Activated T-cell treated with anti-CD3 and anti-CD28 coated beads, Interleukin-2, amount 50 U/mL, for 72 hours (primary cell): Measurements from ENCODE around the gene AKNAD1. TPM values are rescaled to one million over a fixed set of nuclear protein-coding genes. Genes with fewer than 3 reads are reported as not detected.

Experiments used
- ATAC-seq, 2 donors: fragments of 150-1000 bp; cut with Tn5 transposase; replicated peaks in 1 of 2; 2 replicates each; pipeline ENCODE4 v1.10.0; 2021; ENCODE audit warnings: moderate library complexity in 2 of 2, mild to moderate bottlenecking in 1 of 2
- DNase-seq, 2 donors: peaks; one replicate each; pipeline ENCODE4 v3.0.0; 2021 to 2022; ENCODE audit warnings: mixed read lengths in 1 of 2
- H3K27ac Mint-ChIP-seq: one replicate; pipeline ENCODE4 v1.8.0; 2022; ENCODE audit warnings: mild to moderate bottlenecking, moderate library complexity, mixed read lengths
- H3K27me3 Mint-ChIP-seq: one replicate; pipeline ENCODE4 v1.8.0; 2022; ENCODE audit warnings: low read depth, mixed read lengths
- H3K36me3 Mint-ChIP-seq, 2 donors: one replicate each; pipeline ENCODE4 v1.8.0; 2022; ENCODE audit warnings: mixed read lengths in 2 of 2, mild to moderate bottlenecking in 1 of 2; ENCODE audit not compliant: insufficient read depth in 2 of 2
- H3K4me1 Mint-ChIP-seq: one replicate; pipeline ENCODE4 v1.8.0; 2022; ENCODE audit warnings: low read depth, mixed read lengths
- H3K4me3 Mint-ChIP-seq, 2 donors: one replicate each; pipeline ENCODE4 v1.8.0; 2022; ENCODE audit warnings: mild to moderate bottlenecking in 2 of 2, mixed read lengths in 2 of 2, moderate library complexity in 2 of 2
- H3K9me3 Mint-ChIP-seq, 2 donors: one replicate each; pipeline ENCODE4 v1.8.0; 2022; ENCODE audit warnings: mixed read lengths in 2 of 2
- total RNA-seq, 2 donors: library from RNA; stranded (reverse); gene quantifications; one replicate each; pipeline ENCODE4 v1.2.3, GENCODE V29; 2022

Gene AKNAD1
- total RNA-seq, 2 donors from 2014 or later: not detected

DNA sequence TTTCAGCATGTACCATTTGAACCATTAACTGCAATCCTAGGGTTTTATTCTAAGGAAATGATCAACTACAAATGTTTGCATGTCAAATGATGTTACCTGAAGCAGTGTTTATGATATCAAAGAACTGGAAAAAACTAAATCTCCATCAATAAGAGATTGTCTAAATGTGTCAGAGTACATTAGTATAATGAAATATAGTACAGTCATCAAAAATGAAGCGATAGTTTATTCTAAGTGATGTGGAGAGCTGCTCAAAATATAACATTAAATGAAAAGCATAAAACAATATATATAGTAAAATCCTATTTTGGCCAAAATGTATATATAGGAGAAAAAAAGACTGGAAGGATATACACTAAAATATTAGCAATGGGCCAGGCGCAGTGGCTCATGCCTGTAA, 24.0 kb downstream of the AKNAD1 start:
- Mint-ChIP-seq H3K4me1 (no peaks in the 10 kb centered on the region), H3K36me3 (no peaks in the 10 kb centered on the region), H3K27ac (no peak overlapping the region), H3K27me3 (no peaks in the 10 kb centered on the region), H3K4me3 (no peak overlapping the region), H3K9me3 (no peaks in the 10 kb centered on the region)
- no peak for ATAC-seq
- DNase-seq: no peak

DNA sequence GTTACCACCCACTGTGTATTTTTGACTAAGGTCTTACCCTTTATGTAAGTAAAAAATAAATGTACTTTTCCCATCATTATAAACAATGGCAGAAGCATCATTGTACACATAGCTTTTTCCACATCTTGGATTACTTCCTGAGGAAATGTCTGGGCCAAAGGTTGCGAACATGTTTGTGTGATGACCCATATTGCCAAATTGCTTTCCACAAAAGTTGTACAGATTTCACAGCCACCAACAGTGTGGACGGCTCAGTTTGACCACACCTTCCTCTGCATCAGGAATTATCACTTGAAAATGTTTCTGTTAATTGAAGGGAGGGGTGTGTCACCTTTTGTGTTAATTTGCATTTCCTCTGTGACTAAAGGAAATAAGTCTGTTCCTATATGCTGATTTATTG, 25.7 kb downstream of the AKNAD1 start:
- Mint-ChIP-seq H3K4me1 (no peaks in the 10 kb centered on the region), H3K27me3 (no peaks in the 10 kb centered on the region), H3K9me3 (no peaks in the 10 kb centered on the region), H3K27ac (no peak overlapping the region), H3K4me3 (no peak overlapping the region), H3K36me3 (no peaks in the 10 kb centered on the region)
- DNase-seq (no peak), ATAC-seq (no peak)

DNA sequence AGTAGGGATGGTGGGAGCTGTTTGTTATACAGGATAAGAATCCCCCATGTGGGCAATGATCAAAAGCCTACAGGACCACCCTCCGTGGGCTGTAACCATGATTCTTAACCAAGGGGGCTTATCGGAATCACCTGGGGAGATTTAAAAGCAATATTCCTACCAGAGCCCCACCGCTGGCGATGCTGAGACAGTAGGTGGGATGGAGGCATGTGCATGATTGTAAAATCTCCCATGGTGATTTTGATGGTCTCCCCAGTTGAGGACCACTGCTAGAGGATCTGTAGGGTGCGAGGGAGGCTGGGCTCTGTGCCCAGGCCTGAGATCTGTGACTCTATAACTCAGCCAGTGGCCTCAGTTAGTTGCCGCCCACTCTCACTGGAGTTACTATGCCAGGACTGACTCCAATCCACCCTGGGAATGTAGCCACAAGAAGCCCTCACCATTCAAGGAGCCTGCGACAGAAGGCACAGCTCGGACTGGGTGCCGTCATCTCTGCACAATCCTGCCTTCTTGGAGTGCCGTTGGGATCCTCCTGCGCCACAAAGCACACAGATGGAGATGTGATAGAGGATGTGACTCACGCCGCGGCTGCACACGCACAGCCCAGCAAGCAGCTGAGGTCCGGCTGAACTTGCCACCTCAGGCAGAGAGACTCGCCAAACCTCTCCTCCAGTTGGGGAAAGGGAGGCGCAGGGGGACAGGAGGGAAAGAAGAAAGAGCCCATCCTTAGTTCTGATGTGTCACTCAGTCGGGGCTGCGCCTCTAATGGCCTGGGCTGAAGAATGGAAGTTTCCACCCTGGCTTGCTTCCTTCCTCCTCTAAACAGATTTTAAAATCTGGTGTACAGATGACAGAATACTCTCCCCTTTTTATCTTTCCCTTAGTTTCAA, 26.5 kb downstream of the AKNAD1 start:
- H3K9me3 Mint-ChIP-seq: no peaks in the 10 kb centered on the region
- H3K4me1 Mint-ChIP-seq: no peaks in the 10 kb centered on the region
- H3K4me3 Mint-ChIP-seq: no peak overlapping the region
- H3K27me3 Mint-ChIP-seq: no peaks in the 10 kb centered on the region
- DNase-seq (no peak), ATAC-seq (no peak)
- H3K36me3 Mint-ChIP-seq: no peaks in the 10 kb centered on the region
- H3K27ac Mint-ChIP-seq: no peak overlapping the region

DNA sequence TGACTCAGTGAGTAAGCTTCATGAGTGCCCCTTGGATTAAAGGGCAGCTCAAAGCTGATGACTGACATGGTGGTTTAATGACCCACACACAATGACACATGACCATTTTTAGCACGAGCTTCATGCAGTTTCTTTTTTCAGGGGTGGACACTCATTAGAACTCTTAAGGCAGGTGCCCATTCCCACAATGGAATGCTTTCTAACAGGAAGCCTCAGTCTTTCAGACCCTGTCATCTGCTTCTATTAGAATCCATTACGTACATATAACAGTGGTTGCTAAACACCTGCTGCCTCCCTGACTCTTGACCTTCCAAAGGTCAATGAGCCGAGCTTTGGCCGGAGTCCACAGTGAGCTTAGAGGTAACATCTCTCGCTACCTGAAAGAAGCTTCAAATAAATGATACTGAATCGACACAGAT, 27.4 kb downstream of the AKNAD1 start:
- Mint-ChIP-seq H3K27me3 (no peaks in the 10 kb centered on the region), H3K4me3 (no peak overlapping the region), H3K27ac (no peak overlapping the region), H3K36me3 (no peaks in the 10 kb centered on the region), H3K4me1 (no peaks in the 10 kb centered on the region), H3K9me3 (no peaks in the 10 kb centered on the region)
- DNase-seq (no peak), ATAC-seq (no peak)

DNA sequence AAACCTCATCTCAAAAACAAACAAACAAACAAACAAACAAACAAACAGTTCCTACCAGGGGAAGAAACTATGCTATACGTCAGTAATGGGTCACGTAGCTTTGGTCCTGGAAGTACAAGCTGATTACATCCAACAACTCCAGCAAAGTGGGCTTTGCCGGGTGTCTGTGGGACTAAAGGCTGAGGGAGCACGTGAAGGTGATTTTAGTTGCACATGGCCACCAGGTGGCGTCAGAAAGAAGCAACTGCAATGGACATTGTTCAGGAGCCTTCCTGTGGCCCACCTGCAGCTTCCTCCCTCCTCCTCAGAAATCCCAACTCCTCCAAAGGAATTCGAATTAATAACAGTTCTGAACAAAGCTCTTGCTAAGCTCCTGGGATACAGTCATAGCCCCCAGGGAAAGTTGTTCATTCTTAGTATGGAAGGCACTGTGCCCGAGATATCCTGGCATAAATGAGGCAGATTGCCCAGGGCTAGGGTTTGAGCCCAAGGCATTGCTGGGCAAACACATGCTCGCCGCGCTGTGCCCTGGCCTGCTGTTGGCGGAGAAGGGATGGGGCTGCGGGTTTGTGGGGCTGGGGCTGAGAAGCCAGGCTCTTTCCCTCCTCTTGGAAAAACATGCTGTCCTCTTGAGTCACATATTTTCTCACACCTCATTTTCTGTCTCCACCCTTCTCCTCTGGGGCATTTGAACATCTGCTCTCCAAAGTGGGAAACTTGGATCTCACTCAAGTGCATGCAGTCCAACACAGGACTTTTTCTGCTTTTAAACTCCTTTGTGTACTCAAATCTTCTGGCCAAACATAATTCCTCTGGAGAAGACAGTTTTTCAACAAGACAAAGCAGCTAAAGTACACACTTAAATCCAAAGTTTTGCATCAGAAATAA, 28.6 kb downstream of the AKNAD1 start:
- DNase-seq (peak; percentile 72 to 74), ATAC-seq (peak; percentile 71 to 73)
- Mint-ChIP-seq H3K4me3 (no peak overlapping the region), H3K4me1 (no peaks in the 10 kb centered on the region), H3K36me3 (no peaks in the 10 kb centered on the region), H3K27ac (no peak overlapping the region), H3K27me3 (no peaks in the 10 kb centered on the region), H3K9me3 (no peaks in the 10 kb centered on the region)

DNA sequence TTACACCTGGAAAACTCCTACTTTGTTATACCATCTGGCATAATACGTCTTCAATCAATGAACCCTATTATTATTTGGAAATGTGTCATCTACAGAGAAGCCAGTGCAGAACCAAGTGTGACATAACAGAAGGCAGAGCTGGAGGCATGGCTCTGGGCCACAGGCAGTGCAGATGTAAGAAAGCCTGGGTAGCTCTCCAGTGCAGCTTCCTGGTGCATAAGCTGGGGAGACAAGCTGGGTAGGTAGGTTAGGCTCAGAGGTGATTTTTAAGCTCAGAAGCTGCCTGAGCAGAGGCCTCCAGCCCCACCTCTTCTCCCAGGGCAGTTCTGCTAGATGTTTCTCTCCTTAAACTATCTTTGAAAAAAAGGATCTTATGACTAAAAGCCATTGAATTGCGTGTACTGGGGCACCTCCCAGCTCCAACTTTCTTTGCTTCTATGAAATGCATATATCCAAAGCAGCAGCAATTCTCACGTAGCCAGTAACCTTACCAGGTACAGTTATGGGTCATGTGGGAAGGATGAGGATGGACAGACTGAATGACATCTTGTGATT, 30.7 kb downstream of the AKNAD1 start:
- DNase-seq: no peak
- Mint-ChIP-seq H3K27ac (no peak overlapping the region), H3K27me3 (peaks cover 8% of the 10 kb centered on the region), H3K4me3 (no peak overlapping the region), H3K36me3 (no peaks in the 10 kb centered on the region), H3K9me3 (no peaks in the 10 kb centered on the region), H3K4me1 (no peaks in the 10 kb centered on the region)
- no peak for ATAC-seq

DNA sequence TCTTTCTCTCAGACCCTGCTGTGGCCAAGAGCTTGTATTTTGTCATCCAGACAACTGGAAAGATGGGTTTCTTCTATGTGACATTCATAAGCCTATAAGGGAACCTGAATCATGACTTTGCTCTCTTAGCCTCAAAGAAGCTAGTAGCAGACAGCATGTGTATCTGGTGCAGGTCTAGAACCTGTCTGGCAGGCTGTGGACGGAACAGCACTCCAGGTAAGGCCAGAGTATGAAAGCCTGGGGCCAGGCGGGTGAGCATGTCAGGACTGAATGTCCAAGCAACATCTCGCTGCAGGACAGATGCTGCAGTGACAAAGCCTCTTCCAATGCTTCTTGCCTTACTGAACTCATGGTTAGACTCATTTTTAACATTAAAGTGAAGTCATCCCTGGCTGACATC, 32.8 kb downstream of the AKNAD1 start:
- ATAC-seq (no peak), DNase-seq (no peak)
- H3K27me3 Mint-ChIP-seq: peaks cover 8% of the 10 kb centered on the region
- H3K4me1 Mint-ChIP-seq: no peaks in the 10 kb centered on the region
- H3K9me3 Mint-ChIP-seq: no peaks in the 10 kb centered on the region
- H3K4me3 Mint-ChIP-seq: no peak overlapping the region
- H3K36me3 Mint-ChIP-seq: no peaks in the 10 kb centered on the region
- no peak overlapping the region for H3K27ac Mint-ChIP-seq

DNA sequence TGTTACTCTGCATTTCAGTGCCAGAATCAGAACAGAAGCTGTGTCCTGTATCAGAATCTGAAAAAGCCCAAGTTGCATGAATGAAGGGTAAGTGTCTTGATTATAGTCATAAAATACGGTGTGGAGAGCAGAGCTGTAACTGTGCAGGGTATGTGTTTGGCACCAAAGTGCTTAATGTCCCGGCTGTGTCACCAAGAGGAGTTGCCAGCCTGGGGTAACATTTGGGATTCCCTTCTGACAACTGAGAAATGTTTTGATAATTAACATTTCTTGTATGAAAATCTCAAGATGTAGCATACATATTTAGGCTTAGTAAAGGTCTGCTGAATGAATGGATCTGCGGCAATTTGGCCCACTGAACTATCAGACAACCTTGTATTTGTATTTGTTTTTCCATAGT, 33.3 kb downstream of the AKNAD1 start:
- peaks cover 8% of the 10 kb centered on the region for H3K27me3 Mint-ChIP-seq
- no peak overlapping the region for H3K27ac Mint-ChIP-seq
- H3K4me3 Mint-ChIP-seq: no peak overlapping the region
- no peaks in the 10 kb centered on the region for H3K36me3 Mint-ChIP-seq
- no peaks in the 10 kb centered on the region for H3K9me3 Mint-ChIP-seq
- no peaks in the 10 kb centered on the region for H3K4me1 Mint-ChIP-seq
- ATAC-seq (no peak), DNase-seq (no peak)

DNA sequence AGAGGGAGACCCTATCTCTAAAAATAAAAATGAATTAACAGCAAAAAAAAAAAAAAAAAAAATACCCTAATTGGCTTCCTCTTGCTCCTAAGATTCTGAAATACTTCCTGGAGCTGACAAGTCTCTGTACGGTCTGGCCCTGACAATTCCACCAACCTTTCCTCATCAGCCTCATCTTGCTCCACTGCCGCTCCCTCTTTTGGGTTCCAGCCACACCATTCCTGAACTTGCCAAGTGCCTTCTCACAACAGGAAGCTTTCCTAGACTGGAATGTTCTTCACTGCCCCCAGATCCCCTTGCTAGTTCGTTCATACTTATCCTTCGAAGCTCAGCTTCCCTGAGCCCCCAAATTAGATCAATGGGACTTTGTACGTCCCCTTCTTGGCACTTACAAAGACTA, 37.0 kb downstream of the AKNAD1 start:
- Mint-ChIP-seq H3K27ac (no peak overlapping the region), H3K4me3 (no peak overlapping the region), H3K9me3 (no peaks in the 10 kb centered on the region), H3K36me3 (no peaks in the 10 kb centered on the region), H3K4me1 (no peaks in the 10 kb centered on the region), H3K27me3 (peaks cover 8% of the 10 kb centered on the region)
- ATAC-seq: no peak
- DNase-seq: no peak

DNA sequence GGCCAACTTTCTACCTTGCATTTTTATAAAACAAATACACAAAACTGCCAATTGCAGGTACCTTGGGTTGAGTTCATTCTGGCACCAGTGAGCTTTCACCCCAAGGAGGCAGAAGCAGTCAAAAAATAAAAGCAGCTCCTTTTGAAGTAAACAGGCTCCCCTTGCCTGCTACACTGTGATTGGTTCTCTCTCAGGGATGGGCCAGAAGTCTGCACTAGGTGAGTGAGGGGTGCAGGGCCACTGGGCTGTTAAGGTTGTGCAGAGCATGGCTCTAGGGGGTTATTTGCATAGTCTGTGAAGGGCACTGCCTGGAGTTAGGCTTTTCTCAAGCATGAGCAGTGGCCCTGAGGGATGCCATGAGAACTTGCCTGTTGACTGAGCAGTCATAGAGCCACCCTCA, 39.1 kb downstream of the AKNAD1 start:
- H3K36me3 Mint-ChIP-seq: no peaks in the 10 kb centered on the region
- peaks cover 8% of the 10 kb centered on the region for H3K27me3 Mint-ChIP-seq
- no peak for ATAC-seq
- H3K4me3 Mint-ChIP-seq: no peak overlapping the region
- DNase-seq: no peak
- H3K4me1 Mint-ChIP-seq: no peaks in the 10 kb centered on the region
- no peaks in the 10 kb centered on the region for H3K9me3 Mint-ChIP-seq
- no peak overlapping the region for H3K27ac Mint-ChIP-seq

DNA sequence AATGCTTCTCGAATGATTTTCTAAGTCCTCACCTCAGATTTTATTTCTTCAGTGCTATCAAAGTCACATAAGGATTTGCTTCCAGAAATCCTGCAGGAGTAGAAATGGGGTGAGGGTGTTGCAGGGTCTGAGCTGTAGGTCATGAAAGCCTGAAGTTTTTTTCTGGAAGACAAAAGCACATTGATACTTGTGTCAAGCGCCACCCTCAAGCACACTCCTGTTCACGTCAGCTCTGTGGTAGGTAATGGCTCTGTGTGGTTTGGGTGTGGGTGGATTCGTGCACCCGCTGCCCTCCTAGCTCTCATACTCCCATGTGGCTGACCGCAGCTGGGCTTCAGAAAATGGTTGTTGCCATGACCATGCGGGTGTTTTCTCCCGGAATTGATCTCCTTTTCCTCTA, 39.9 kb downstream of the AKNAD1 start:
- no peaks in the 10 kb centered on the region for H3K4me1 Mint-ChIP-seq
- no peaks in the 10 kb centered on the region for H3K9me3 Mint-ChIP-seq
- no peak for DNase-seq
- H3K36me3 Mint-ChIP-seq: no peaks in the 10 kb centered on the region
- no peak for ATAC-seq
- H3K4me3 Mint-ChIP-seq: no peak overlapping the region
- H3K27ac Mint-ChIP-seq: no peak overlapping the region
- H3K27me3 Mint-ChIP-seq: peaks cover 4% of the 10 kb centered on the region

DNA sequence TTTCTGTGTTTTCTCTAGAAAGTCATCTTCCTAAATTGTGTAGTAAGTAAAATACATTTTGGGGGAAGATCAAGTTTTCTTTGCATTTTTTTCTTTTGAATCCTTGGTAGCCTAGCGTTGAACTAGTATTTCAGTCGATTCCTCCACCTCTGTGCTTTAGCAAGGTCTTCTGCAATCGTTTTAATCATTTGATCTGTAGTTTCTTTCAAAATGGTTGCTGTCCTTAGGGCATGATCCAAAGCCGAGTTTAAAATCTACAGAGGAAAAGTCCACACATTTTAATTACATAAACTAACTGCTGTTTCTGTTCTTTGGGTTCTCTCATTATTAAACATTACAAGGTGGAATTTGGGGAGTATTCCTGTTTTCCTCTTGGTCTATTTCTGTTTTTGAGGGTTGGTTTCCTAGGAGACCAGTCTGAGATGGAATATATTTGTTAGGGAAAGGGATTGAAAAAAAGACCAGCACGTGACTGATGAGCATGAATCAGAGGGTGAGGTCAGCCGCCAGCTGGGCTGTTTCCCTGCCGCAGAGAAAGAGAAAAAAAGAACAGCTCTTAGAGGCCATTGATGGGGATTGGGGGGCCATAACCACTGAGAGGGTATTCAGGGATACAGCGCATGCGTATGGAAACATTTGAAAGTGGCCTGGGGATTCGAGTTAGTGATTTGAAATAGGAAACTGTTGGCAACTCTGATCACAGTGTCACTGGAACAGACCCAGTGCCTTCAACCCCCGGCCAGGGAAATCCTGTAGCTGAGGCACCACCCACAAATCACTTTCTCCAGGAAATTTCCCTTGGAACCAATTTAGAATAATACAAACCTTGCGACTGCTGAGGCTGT, 40.6 kb downstream of the AKNAD1 start:
- ATAC-seq: no peak
- H3K9me3 Mint-ChIP-seq: no peaks in the 10 kb centered on the region
- no peaks in the 10 kb centered on the region for H3K27me3 Mint-ChIP-seq
- no peaks in the 10 kb centered on the region for H3K4me1 Mint-ChIP-seq
- no peak overlapping the region for H3K27ac Mint-ChIP-seq
- no peak overlapping the region for H3K4me3 Mint-ChIP-seq
- no peak for DNase-seq
- H3K36me3 Mint-ChIP-seq: no peaks in the 10 kb centered on the region
